ENCODE results near the gene SLC17A3.

Gene SLC17A3

DNA sequence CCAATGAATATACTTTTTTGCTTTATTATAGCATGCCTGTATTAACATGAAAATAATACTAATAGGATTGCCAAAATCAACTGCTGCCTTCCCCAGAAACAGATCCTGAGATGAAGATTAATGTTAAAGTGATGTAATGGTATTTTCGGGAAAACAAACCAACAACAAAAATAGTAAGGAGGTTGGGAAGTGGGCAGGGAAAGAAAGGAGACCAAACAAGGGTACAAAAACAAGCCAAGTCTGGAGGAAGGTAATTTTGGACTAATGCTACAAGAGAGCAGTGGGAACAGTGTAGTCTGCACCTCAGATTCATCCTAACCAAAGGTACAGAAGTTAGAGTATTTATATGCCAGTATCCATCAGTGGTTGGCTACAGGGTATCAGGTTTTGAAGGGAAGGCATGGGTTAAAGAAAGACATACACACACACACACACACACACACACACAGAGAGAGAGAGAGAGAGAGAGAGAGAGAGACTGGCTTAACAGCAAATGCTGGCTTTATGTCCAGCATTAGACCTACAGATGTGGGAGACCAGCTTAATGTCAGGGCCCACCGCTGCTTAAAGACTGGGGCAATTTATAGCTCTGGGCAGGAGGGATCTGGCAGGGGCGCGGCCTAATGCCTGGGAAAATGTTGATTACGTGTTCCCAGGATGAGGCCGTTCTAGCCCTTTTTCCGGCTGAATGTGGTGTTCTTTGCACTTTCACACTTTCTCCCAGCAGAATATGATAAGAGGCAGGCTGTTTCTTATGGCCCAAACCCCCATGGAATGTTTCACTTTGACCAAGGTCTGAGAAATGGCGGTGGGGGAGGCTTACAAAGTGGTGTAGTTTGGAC is 38.4 kb downstream of the SLC17A3 start:
- no peak overlapping the region for H3K27ac ChIP-seq (ENCODE audit: low read depth, low read length)
- H2BK5ac ChIP-seq (ENCODE audit: low read length), result no peak overlapping the region
- no peak overlapping the region for H3K56ac ChIP-seq (ENCODE audit: low read length)
- H3K4ac ChIP-seq (ENCODE audit: low read depth, low read length), result no peak overlapping the region
- H3K36me3 ChIP-seq (ENCODE audit: control insufficient read depth, insufficient read depth, low read length), result no peaks in the 10 kb centered on the region
- no peak overlapping the region for H3K9ac ChIP-seq (ENCODE audit: low read length)
- no peak overlapping the region for H3K4me2 ChIP-seq (ENCODE audit: low read length)
- no peaks in the 10 kb centered on the region for H3K27me3 ChIP-seq (ENCODE audit: insufficient read depth, low read length, poor library complexity)
- WGBS (ENCODE audit: extremely low coverage, insufficient coverage, low lambda C conversion rate), result no CpG with 5 or more reads among the region's 8 CpGs
- H3K79me1 ChIP-seq (ENCODE audit: low read length), result no peaks in the 10 kb centered on the region
- no peaks in the 10 kb centered on the region for H3K4me1 ChIP-seq (ENCODE audit: control insufficient read depth, low read depth, low read length)
- H3K23ac ChIP-seq (ENCODE audit: low read length), result no peak overlapping the region
- H2AK5ac ChIP-seq (ENCODE audit: low read length), result no peak overlapping the region
- H2BK15ac ChIP-seq (replicated peaks; ENCODE audit: low read depth), result no peak overlapping the region
- DNase-seq, result peak; percentile 68
- H3K79me2 ChIP-seq (ENCODE audit: control insufficient read depth, insufficient read depth, low read length), result no peaks in the 10 kb centered on the region
- no peak overlapping the region for H2BK120ac ChIP-seq (ENCODE audit: low read depth, low read length)
- no peak overlapping the region for H3K18ac ChIP-seq (ENCODE audit: low read length)
- H3K4me3 ChIP-seq (ENCODE audit: low read length), result no peak overlapping the region
- H4K5ac ChIP-seq (ENCODE audit: low read length), result no peak overlapping the region
- H4K8ac ChIP-seq (ENCODE audit: low read depth, low read length), result no peak overlapping the region

DNA sequence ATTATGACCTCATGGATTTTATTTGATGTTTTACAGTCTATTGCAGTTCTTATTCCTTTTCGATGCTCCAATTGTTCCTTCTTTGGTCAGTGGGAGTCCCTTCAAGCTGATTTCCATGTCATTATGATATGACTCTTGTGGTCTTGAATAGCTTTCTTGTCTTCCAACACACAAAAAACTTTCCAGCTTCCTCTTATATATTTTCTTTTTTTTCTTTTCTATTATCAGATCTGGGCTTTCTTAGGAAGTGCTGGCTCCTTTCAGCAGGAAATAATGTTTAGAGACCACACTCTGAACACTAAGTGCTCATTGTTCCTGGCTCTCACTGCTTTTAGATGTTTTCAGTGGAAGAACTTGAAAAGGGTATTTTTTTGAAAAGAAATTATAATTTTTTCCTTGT is 39.1 kb downstream of the SLC17A3 start:
- no CpG with 5 or more reads among the region's 1 CpG for WGBS (ENCODE audit: extremely low coverage, insufficient coverage, low lambda C conversion rate)
- Histone ChIP-seq H2AK5ac (ENCODE audit: low read length) (no peak overlapping the region), H3K79me2 (ENCODE audit: control insufficient read depth, insufficient read depth, low read length) (no peaks in the 10 kb centered on the region), H3K4me2 (ENCODE audit: low read length) (no peak overlapping the region), H3K4me3 (ENCODE audit: low read length) (no peak overlapping the region), H3K4ac (ENCODE audit: low read depth, low read length) (no peak overlapping the region), H2BK5ac (ENCODE audit: low read length) (no peak overlapping the region), H4K5ac (ENCODE audit: low read length) (no peak overlapping the region), H3K23ac (ENCODE audit: low read length) (no peak overlapping the region), H3K79me1 (ENCODE audit: low read length) (no peaks in the 10 kb centered on the region), H2BK120ac (ENCODE audit: low read depth, low read length) (no peak overlapping the region), H2BK15ac (replicated peaks; ENCODE audit: low read depth) (no peak overlapping the region), H3K9ac (ENCODE audit: low read length) (no peak overlapping the region), H3K27ac (ENCODE audit: low read depth, low read length) (no peak overlapping the region), H3K4me1 (ENCODE audit: control insufficient read depth, low read depth, low read length) (no peaks in the 10 kb centered on the region), H3K18ac (ENCODE audit: low read length) (no peak overlapping the region), H3K36me3 (ENCODE audit: control insufficient read depth, insufficient read depth, low read length) (no peaks in the 10 kb centered on the region), H3K27me3 (ENCODE audit: insufficient read depth, low read length, poor library complexity) (no peaks in the 10 kb centered on the region), H4K8ac (ENCODE audit: low read depth, low read length) (no peak overlapping the region), H3K56ac (ENCODE audit: low read length) (no peak overlapping the region)
- no peak for DNase-seq

DNA sequence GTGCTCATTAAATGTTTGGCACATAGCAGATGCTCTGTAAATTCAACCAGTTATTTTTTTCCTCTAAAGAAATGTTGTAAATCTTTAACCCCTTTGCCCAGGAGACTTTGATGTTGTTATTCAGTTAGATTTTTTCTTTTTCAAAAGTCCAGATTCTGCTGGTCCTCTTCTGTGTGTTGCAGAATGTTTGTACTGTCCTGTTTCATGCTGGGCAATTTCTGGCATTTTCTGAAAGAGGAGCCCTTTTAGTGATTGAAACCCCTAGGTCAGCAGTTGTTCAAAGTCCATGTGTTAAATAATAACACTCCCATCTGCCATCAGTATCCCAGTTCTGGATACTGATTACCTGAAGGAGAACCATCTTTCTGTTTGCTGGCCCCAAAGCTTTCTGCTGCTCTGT is 40.9 kb downstream of the SLC17A3 start:
- Histone ChIP-seq H4K5ac (ENCODE audit: low read length) (no peak overlapping the region), H3K4me2 (ENCODE audit: low read length) (no peak overlapping the region), H3K4me3 (ENCODE audit: low read length) (no peak overlapping the region), H2BK5ac (ENCODE audit: low read length) (no peak overlapping the region), H3K79me2 (ENCODE audit: control insufficient read depth, insufficient read depth, low read length) (no peaks in the 10 kb centered on the region), H2BK15ac (replicated peaks; ENCODE audit: low read depth) (no peak overlapping the region), H3K18ac (ENCODE audit: low read length) (no peak overlapping the region), H2BK120ac (ENCODE audit: low read depth, low read length) (no peak overlapping the region), H2AK5ac (ENCODE audit: low read length) (no peak overlapping the region), H3K27me3 (ENCODE audit: insufficient read depth, low read length, poor library complexity) (no peaks in the 10 kb centered on the region), H3K56ac (ENCODE audit: low read length) (no peak overlapping the region), H3K79me1 (ENCODE audit: low read length) (no peaks in the 10 kb centered on the region), H3K9ac (ENCODE audit: low read length) (no peak overlapping the region), H3K36me3 (ENCODE audit: control insufficient read depth, insufficient read depth, low read length) (no peaks in the 10 kb centered on the region), H3K27ac (ENCODE audit: low read depth, low read length) (no peak overlapping the region), H4K8ac (ENCODE audit: low read depth, low read length) (no peak overlapping the region), H3K4ac (ENCODE audit: low read depth, low read length) (no peak overlapping the region), H3K4me1 (ENCODE audit: control insufficient read depth, low read depth, low read length) (no peaks in the 10 kb centered on the region), H3K23ac (ENCODE audit: low read length) (no peak overlapping the region)
- no peak for DNase-seq

DNA sequence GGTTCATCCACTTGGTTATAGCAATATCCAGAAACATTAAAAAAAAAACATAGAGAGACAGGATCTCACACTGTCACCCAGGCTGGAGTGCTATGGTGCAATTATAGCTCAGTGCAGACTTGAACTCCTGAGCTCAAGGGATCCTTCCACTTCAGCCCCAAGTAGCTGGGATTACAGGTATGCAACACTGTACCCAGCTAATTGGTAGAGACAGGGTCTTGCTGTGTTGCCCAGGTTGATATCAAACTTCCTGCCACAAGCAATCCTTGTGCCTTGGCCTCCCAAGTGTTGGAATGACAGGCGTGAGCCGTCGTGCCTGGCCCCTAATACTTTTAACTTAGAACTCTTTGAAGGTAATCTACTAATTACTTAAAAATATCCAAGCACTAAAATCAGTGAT is 41.4 kb downstream of the SLC17A3 start:
- no peak for DNase-seq
- H3K56ac ChIP-seq (ENCODE audit: low read length), result no peak overlapping the region
- no peak overlapping the region for H3K4me3 ChIP-seq (ENCODE audit: low read length)
- no peak overlapping the region for H3K23ac ChIP-seq (ENCODE audit: low read length)
- no peaks in the 10 kb centered on the region for H3K36me3 ChIP-seq (ENCODE audit: control insufficient read depth, insufficient read depth, low read length)
- no peak overlapping the region for H3K9ac ChIP-seq (ENCODE audit: low read length)
- no peak overlapping the region for H2BK120ac ChIP-seq (ENCODE audit: low read depth, low read length)
- H3K4me1 ChIP-seq (ENCODE audit: control insufficient read depth, low read depth, low read length), result no peaks in the 10 kb centered on the region
- no CpG with 5 or more reads among the region's 3 CpGs for WGBS (ENCODE audit: extremely low coverage, insufficient coverage, low lambda C conversion rate)
- no peak overlapping the region for H3K4ac ChIP-seq (ENCODE audit: low read depth, low read length)
- H2AK5ac ChIP-seq (ENCODE audit: low read length), result no peak overlapping the region
- no peak overlapping the region for H3K27ac ChIP-seq (ENCODE audit: low read depth, low read length)
- H3K79me1 ChIP-seq (ENCODE audit: low read length), result no peaks in the 10 kb centered on the region
- no peak overlapping the region for H2BK15ac ChIP-seq (replicated peaks; ENCODE audit: low read depth)
- no peak overlapping the region for H4K5ac ChIP-seq (ENCODE audit: low read length)
- no peak overlapping the region for H3K18ac ChIP-seq (ENCODE audit: low read length)
- no peaks in the 10 kb centered on the region for H3K27me3 ChIP-seq (ENCODE audit: insufficient read depth, low read length, poor library complexity)
- H3K4me2 ChIP-seq (ENCODE audit: low read length), result no peak overlapping the region
- H2BK5ac ChIP-seq (ENCODE audit: low read length), result no peak overlapping the region
- H3K79me2 ChIP-seq (ENCODE audit: control insufficient read depth, insufficient read depth, low read length), result no peaks in the 10 kb centered on the region
- H4K8ac ChIP-seq (ENCODE audit: low read depth, low read length), result no peak overlapping the region

DNA sequence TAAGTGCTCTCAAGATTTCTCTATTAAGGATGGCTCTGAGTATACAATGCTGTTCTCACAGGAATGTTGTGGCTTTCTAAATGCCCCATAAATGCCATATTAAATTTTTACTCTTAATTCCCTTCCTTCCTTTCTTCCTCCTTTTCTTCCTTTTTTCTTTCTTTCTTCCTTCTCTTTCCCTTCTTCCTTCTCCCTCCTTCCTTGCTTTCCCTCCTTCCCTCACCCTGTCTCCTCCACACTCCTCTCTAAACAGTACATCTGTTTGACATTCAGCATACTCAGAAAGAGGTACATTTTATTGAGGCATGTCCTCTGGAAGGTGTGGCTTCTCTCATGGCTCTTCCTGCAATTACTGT is 41.8 kb downstream of the SLC17A3 start:
- H3K4ac ChIP-seq (ENCODE audit: low read depth, low read length), result no peak overlapping the region
- H3K79me2 ChIP-seq (ENCODE audit: control insufficient read depth, insufficient read depth, low read length), result no peaks in the 10 kb centered on the region
- H3K9ac ChIP-seq (ENCODE audit: low read length), result no peak overlapping the region
- H4K8ac ChIP-seq (ENCODE audit: low read depth, low read length), result no peak overlapping the region
- no peaks in the 10 kb centered on the region for H3K79me1 ChIP-seq (ENCODE audit: low read length)
- H3K4me3 ChIP-seq (ENCODE audit: low read length), result no peak overlapping the region
- H3K18ac ChIP-seq (ENCODE audit: low read length), result no peak overlapping the region
- no peaks in the 10 kb centered on the region for H3K27me3 ChIP-seq (ENCODE audit: insufficient read depth, low read length, poor library complexity)
- no peak for DNase-seq
- no peak overlapping the region for H3K56ac ChIP-seq (ENCODE audit: low read length)
- no peak overlapping the region for H3K27ac ChIP-seq (ENCODE audit: low read depth, low read length)
- H2BK120ac ChIP-seq (ENCODE audit: low read depth, low read length), result no peak overlapping the region
- H3K36me3 ChIP-seq (ENCODE audit: control insufficient read depth, insufficient read depth, low read length), result no peaks in the 10 kb centered on the region
- no peaks in the 10 kb centered on the region for H3K4me1 ChIP-seq (ENCODE audit: control insufficient read depth, low read depth, low read length)
- H3K23ac ChIP-seq (ENCODE audit: low read length), result no peak overlapping the region
- H2AK5ac ChIP-seq (ENCODE audit: low read length), result no peak overlapping the region
- no peak overlapping the region for H4K5ac ChIP-seq (ENCODE audit: low read length)
- no peak overlapping the region for H2BK5ac ChIP-seq (ENCODE audit: low read length)
- no peak overlapping the region for H3K4me2 ChIP-seq (ENCODE audit: low read length)
- H2BK15ac ChIP-seq (replicated peaks; ENCODE audit: low read depth), result no peak overlapping the region
